Stimulated activated naive CD8-positive, alpha-beta T cell treated with anti-CD3 and anti-CD28 coated beads, Interleukin-15, Interleukin-2, amounts not matched to agents 100 U/mL and 50 U/mL, for 24 hours (primary cell): ENCODE data around the gene GALNT2.

Source experiments
- ATAC-seq: fragments of 150-1000 bp; cut with Tn5 transposase; one replicate; pipeline ENCODE4 v1.10.0; 2021
- DNase-seq: peaks from one replicate; pipeline ENCODE4 v3.0.0; 2021

Gene GALNT2

GRCh38 chr1:230072296-230072695 is 5.3 kb downstream of the GALNT2 start:
- DNase-seq = no peak
- no peak for ATAC-seq

GRCh38 chr1:230072866-230073265 is 5.8 kb downstream of the GALNT2 start:
- DNase-seq (no peak), ATAC-seq (no peak)

- DNase-seq (no peak), ATAC-seq (peak; percentile 19)
Measured at GRCh38 chr1:230073371-230074035, 6.5 kb downstream of the GALNT2 start.

- no peak for DNase-seq
- ATAC-seq = no peak
Measured at GRCh38 chr1:230074270-230074669, 7.2 kb downstream of the GALNT2 start.

- no peak for ATAC-seq
- no peak for DNase-seq
Measured at GRCh38 chr1:230074762-230075161, 7.7 kb downstream of the GALNT2 start.

- no peak for ATAC-seq
- DNase-seq = no peak
Measured at GRCh38 chr1:230076121-230076520, 9.1 kb downstream of the GALNT2 start.

GRCh38 chr1:230077011-230077410 is 10.0 kb downstream of the GALNT2 start:
- DNase-seq (peak; percentile 45), ATAC-seq (peak; percentile 88)

- peak; percentile 57 for ATAC-seq
- no peak for DNase-seq
Measured at GRCh38 chr1:230077436-230078213, 10.6 kb downstream of the GALNT2 start.

GRCh38 chr1:230079199-230080024 is 12.4 kb downstream of the GALNT2 start:
- DNase-seq (no peak), ATAC-seq (no peak)

- ATAC-seq (no peak), DNase-seq (no peak)
Measured at GRCh38 chr1:230080822-230081221, 13.8 kb downstream of the GALNT2 start.

- ATAC-seq (no peak), DNase-seq (no peak)
Measured at GRCh38 chr1:230081751-230082150, 14.7 kb downstream of the GALNT2 start.

GRCh38 chr1:230082211-230082610 is 15.2 kb downstream of the GALNT2 start:
- ATAC-seq = no peak
- DNase-seq = no peak

GRCh38 chr1:230083053-230083452 is 16.0 kb downstream of the GALNT2 start:
- no peak for ATAC-seq

GRCh38 chr1:230083746-230084407 is 16.8 kb downstream of the GALNT2 start:
- no peak for ATAC-seq
- DNase-seq = no peak

More at GRCh38 chr1:230083053-230083452, 16.0 kb downstream of the GALNT2 start:
- DNase-seq = no peak

GRCh38 chr1:230084408-230085177 is 17.6 kb downstream of the GALNT2 start:
- ATAC-seq (peak; percentile 97), DNase-seq (peak; percentile 76)

- DNase-seq = no peak
- ATAC-seq = no peak
Measured at GRCh38 chr1:230085178-230085515, 18.1 kb downstream of the GALNT2 start.

GRCh38 chr1:230086151-230086550 is 19.1 kb downstream of the GALNT2 start:
- no peak for ATAC-seq

GRCh38 chr1:230087028-230087716 is 20.1 kb downstream of the GALNT2 start:
- no peak for DNase-seq
- no peak for ATAC-seq

More at GRCh38 chr1:230086151-230086550, 19.1 kb downstream of the GALNT2 start:
- no peak for DNase-seq

GRCh38 chr1:230087717-230088105 is 20.7 kb downstream of the GALNT2 start:
- no peak for DNase-seq
- no peak for ATAC-seq

GRCh38 chr1:230090194-230090711 is 23.2 kb downstream of the GALNT2 start:
- no peak for DNase-seq

More at GRCh38 chr1:230090194-230090711, 23.2 kb downstream of the GALNT2 start:
- no peak for ATAC-seq
